Measurements from ENCODE around the gene ICA1.

The ICA1 gene

DNA sequence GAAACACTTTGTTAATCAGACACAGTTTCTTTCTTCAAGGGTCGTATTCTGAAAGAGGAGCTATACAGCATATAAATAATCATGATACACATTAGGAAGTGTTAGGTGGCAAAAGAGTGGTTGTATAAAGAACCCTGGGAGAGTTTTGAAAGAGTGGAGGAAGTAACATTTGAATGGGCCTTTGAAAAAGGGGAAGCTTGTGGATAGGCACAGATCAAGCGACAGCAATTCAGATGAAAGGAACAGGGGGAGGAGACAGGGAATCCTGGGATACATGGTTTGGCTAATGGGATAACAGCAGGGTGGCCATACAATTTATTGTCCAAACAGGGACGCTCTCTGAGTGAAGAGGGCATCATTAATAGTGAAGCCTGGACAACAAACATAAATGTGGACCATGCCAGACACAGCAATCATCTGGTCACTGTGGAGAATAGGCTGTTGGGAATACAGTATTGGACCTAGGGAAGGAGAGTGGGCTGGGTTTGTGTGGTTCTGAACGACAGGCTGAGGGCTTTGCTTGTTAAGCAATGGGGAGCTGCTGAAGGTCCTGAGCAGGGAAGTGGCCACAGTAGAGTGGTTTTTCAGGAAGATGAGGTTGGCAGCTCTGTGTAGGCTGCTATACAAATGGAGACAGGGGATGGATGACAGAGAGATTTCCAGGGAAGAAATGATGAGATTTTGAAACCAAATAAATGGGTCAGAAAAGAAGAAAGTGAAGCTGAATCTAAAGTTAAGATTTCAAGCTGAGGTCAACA is 75.9 kb downstream of the ICA1 start:
- TF ChIP-seq, protein P1, sequence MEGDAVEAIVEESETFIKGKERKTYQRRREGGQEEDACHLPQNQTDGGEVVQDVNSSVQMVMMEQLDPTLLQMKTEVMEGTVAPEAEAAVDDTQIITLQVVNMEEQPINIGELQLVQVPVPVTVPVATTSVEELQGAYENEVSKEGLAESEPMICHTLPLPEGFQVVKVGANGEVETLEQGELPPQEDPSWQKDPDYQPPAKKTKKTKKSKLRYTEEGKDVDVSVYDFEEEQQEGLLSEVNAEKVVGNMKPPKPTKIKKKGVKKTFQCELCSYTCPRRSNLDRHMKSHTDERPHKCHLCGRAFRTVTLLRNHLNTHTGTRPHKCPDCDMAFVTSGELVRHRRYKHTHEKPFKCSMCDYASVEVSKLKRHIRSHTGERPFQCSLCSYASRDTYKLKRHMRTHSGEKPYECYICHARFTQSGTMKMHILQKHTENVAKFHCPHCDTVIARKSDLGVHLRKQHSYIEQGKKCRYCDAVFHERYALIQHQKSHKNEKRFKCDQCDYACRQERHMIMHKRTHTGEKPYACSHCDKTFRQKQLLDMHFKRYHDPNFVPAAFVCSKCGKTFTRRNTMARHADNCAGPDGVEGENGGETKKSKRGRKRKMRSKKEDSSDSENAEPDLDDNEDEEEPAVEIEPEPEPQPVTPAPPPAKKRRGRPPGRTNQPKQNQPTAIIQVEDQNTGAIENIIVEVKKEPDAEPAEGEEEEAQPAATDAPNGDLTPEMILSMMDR (IDR thresholded peaks at IDR 0.05; ENCODE audit: insufficient read depth, low read depth, low read length, missing control alignments): no peak
- no peak for DNase-seq (ENCODE audit: low read depth)
- H3K4me3 ChIP-seq (ENCODE audit: low read length): no peak overlapping the region

DNA sequence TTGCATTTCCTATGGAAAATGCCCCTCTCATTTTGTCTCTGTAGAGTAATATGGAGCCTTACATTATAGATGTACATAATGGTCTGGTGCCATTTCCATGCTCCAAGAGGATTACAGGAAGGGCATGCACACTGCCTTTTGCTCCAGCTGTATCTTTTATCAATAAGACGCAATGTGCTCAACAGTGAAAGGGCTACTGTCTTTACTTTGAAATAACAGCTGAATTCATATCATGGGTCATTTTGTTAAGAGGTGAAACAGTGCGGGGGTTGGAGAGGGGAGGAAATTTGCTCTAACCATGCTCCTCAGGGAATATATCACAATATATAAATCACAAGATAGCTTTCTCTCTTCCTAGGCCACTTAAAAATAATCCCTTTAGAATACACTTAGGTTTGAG is 77.7 kb downstream of the ICA1 start:
- H3K4me3 ChIP-seq (ENCODE audit: low read length): no peak overlapping the region
- TF ChIP-seq, protein P1 (IDR thresholded peaks at IDR 0.05; ENCODE audit: insufficient read depth, low read depth, low read length, missing control alignments): no peak
- DNase-seq (ENCODE audit: low read depth): no peak

DNA sequence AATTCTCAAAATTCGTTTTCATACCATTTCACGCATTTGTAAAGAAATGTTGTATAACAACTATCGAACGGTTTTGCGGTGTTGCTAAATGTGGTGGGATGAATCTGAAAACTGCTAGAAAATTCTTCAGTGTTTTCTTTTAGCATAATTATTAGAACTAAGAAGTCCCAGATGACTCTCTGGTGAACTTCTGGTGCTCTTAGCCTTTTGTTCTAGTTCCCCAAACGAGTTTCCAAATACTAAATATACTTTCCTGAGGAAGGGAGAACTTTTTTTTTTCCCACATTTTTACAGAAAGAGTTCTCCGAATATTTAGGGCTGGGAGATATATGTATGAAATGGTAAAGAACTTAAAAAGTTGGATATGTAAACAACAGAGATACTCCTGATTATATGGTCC is 82.5 kb downstream of the ICA1 start:
- TF ChIP-seq, protein P1 (IDR thresholded peaks at IDR 0.05; ENCODE audit: insufficient read depth, low read depth, low read length, missing control alignments): no peak
- H3K4me3 ChIP-seq (ENCODE audit: low read length): no peak overlapping the region
- DNase-seq (ENCODE audit: low read depth): no peak

DNA sequence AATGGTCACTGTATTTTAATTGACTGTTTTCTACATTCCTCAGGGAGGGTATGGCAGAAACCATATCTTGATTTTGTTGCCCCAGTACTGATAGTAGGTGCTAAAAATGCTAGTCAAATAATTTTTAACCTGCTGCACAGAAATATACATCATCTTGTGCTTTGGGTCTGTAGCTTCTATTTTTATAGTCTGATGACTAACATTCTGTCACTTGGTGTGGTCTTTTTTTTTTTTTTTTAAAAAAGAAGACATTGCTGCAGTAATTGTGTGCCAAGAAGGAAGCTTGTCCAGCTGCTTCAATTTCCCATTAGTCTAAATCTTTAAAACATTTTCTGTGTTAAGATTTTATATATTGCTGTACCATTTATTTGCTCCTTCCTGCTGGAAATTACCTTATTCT is 83.6 kb downstream of the ICA1 start:
- TF ChIP-seq, protein P1 (IDR thresholded peaks at IDR 0.05; ENCODE audit: insufficient read depth, low read depth, low read length, missing control alignments): no peak
- H3K4me3 ChIP-seq (ENCODE audit: low read length): no peak overlapping the region
- DNase-seq (ENCODE audit: low read depth): no peak

DNA sequence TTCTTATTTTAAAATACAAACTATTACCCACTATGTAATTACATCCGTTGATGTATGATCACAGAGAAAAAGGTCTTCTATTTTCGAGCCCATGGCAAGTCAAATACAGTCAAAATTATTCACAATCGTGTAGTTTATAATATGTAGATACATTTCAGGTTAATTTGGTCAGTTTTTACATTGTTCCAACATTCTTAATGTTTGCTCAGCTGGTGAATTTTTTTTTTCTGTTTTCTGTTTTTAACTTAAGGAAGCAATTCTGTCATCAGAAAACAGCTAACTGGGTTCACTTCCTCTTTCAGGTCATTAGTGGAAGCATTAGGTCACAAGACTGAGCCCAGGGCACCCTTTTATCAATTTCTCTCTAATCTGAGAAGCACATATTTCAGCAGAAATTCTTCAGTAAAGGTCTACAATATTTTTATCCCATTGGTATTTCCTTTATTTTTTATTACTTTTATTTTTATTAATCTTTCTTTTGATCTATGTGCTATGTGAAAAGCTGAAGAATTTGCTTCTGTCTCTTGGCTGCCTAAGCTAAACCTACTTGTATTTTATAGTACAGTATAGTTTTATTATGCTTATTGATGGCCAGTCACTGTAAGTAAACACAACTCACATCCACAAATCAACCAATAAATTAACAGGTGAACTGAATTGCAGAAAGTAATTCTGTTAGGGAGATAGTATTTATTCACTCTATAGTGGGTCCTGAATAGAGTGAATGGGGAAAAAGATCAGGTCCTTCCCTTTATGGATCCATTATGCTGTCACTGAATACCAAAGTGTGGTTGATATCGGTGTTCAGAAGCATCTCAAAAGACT is 84.6 kb downstream of the ICA1 start:
- TF ChIP-seq, protein P1 (IDR thresholded peaks at IDR 0.05; ENCODE audit: insufficient read depth, low read depth, low read length, missing control alignments): no peak
- no peak overlapping the region for H3K4me3 ChIP-seq (ENCODE audit: low read length)
- no peak for DNase-seq (ENCODE audit: low read depth)

DNA sequence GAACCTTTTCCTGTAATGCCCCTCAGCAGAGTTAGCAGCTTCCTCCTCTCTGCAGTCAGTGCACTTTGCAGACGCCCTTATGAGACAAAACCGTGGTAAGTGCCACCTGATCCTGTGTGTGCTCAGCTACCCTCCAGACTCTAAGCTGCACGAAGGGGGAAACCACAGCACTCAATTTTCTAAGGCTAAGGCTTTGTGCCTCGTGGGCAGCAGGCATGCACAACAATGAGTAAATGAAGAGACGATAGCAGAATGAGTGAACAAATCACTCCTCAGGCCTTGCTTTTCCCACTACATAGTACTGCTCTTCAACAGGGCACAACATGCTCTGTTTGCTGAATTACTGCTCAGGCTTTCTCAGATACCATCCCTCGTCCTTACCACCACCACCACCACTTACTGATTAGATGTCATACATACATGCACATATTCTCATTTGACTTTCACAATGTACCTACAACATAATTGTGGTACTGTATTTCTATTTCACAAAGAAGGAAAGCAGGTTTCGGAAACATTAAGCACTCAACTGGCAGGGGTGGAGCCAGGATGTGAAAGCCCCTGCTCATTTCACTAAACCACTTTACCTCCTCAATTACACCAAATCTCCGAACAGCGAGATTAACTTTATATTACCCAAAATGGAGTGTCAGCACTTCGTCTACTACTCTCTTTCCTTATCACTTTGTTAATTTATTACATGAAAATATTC is 85.4 kb downstream of the ICA1 start:
- DNase-seq (ENCODE audit: low read depth): no peak
- no peak overlapping the region for H3K4me3 ChIP-seq (ENCODE audit: low read length)
- TF ChIP-seq, protein P1 (IDR thresholded peaks at IDR 0.05; ENCODE audit: insufficient read depth, low read depth, low read length, missing control alignments): no peak

Data from epithelial cell of esophagus (primary cell).